GM19023 (cell line): ENCODE data around the gene DNAJA3.

Experiments
- ATAC-seq: cut with Tn5 transposase; IDR thresholded peaks from one replicate; pipeline ENCODE4 v1.9.1; 2021; ENCODE audit warnings: mild to moderate bottlenecking, moderate library complexity; ENCODE audit not compliant: unreplicated experiment

Gene DNAJA3

GRCh38 chr16:4433228-4433627 is 7.6 kb downstream of the DNAJA3 start:
- ATAC-seq: no peak

- ATAC-seq: no peak
Measured at GRCh38 chr16:4433914-4434787, 8.5 kb downstream of the DNAJA3 start.

GRCh38 chr16:4435337-4436067 is 9.8 kb downstream of the DNAJA3 start:
- ATAC-seq: no peak

GRCh38 chr16:4437366-4437765 is 11.7 kb downstream of the DNAJA3 start:
- no peak for ATAC-seq

DNA sequence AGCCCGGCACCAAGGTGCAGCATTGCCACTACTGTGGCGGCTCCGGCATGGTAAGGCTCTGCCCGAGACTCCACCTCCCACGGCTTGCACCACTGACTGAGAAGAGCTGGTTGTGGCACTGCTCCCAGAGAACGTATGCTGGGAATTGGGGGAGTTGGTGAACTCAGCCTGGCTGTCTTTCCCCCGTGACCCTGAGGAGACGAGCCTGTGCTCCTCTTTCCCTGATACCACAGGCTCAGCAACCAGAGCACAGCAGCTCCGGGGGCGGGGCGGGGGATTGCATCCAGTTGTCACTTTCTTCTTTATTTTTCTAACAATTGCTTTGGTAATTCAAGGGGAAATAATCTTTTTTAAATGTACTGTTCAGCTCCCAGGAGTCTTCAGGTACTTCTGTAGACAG is 16.7 kb downstream of the DNAJA3 start:
- no peak for ATAC-seq

DNA sequence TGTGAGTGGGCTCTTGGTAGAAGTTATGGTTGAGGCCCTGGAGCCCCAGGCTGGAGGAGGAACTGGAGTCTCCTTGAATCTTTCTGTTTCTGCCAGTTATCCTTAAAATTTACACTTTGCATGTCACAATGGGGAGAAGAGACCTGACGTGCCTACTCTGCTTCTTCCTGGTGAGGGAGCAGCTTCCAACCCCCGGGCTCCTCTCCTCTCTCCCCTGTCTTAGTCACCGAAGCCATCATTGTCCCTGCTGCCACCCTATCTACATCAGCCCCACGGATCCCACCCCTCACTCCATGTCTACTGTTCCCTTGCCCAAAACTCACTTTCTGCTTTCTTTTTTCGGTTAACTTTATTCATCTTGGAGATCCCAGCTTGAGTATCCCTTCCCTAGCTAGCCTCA is 17.6 kb downstream of the DNAJA3 start:
- ATAC-seq: no peak

DNA sequence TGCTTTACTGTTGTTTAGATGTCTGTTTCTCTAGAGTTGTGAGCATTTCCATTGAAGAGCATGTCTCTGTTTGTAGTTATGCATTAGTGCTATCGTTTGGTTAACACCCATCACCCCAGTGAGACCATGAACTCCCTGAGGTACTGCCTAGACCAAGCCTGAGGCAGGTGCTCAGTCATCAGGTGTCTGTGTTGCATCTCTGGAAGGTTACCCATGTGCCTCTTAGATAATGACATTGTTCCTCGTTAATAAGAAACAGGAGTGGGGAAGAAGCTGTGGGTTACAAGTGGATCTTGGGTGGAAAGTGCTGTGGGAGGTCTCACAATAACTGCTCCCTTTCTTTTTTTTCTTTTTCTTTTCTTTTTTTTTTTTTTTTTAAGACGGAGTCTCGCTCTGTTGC is 18.3 kb downstream of the DNAJA3 start:
- ATAC-seq: no peak

- no peak for ATAC-seq
Measured at GRCh38 chr16:4450430-4450829, 24.8 kb downstream of the DNAJA3 start.

DNA sequence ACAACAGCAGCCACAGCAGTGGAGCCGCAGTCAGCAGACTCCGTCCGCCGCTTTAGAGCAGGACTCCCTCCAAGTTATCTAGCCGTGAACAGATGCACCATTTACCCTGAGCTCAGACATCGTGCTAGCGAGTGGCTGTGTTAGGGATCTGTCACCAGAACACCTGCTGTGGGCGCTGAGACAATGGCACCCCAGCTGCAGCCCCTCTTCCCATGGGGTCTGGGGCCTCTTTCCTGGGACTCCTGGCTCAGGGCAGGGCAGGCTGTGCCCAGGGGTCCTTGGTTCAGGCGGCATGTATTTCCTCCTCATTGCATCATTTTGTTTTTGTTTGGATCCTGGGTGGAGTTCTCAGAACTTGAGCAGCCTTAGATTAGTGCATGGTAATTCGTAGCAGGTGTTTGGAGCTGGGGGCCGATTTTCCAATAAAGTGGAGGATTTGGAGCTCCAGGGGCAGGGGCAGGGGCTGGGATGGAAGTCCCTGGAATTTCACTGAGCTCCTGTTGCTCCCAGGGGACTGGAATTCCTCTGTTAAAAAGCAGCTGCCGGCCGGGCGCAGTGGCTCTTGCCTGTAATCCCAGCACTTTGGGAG is 25.4 kb downstream of the DNAJA3 start:
- ATAC-seq: no peak

DNA sequence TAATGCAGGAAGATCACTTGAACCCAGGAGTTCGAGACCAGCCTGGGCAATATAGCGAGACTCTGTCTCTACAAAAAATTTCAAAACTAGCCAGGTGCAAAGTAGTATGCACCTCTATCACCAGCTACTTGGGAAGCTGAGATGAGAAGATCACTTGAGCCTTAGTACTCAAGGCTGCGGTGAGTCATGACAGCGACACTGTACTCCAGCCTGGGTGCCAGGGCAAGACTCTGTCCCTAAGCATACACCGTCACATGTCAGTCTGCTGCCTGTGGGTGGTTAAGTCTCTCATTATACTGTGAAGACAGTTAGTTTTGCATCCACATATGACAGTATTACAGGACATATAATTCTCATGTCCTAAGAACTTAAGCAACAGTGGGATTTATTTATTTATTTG is 27.0 kb downstream of the DNAJA3 start:
- ATAC-seq: no peak

DNA sequence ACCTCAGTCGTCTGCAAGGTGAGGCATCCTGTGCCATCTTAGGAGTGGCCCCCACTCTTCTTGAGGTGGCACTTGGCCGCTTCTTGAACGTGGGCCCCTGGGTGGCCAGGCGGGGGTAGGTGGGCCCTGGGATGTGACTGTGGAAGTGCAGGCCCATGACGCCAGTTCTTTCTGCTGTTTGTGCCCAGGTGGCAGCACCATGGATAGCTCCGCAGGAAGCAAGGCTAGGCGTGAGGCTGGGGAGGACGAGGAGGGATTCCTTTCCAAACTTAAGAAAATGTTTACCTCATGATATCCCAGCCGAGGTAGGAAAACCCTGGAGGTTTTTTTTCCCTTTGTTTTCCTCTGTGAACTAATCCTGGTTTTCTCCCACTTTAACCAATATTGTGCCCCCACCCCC is 29.0 kb downstream of the DNAJA3 start:
- ATAC-seq: no peak

DNA sequence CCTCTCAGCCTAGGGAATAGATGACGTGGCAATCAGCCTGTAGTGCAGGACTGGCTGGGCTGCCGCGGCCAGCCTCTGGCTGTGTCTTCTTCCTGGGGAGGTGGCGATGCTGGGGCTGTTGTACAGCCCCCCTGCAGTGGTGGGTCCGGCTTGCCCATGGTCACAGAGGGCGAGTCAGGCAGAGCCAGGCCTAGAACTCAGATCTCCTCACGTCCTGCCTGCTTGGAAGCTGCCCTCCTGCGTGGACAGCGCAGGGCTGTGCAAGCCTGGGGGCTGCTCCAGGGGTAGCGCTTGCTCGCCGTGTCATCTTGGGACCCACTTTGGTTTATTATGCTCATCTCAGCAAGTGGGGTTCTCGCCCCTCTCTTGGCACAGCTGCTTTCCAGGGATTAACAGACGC is 29.4 kb downstream of the DNAJA3 start:
- no peak for ATAC-seq

DNA sequence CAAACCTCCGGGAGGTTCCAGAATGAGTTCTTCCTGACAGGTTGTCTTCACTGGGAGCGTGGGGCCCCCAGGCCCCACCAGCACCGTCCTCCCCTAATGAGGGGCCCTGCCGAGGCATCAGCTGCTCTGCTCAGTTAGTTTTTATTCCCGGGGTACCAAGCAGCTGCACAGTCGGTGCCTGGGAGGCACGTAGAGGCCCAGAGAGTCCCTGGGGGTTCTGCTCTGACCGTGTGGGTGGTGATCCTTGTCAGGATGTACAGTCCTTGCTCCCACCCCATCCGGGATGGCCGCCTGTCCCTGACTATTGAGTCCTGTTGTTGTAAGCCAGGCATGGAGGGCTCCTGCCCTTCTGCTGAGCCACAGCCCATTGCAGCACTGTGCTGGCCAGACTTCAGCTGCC is 30.3 kb downstream of the DNAJA3 start:
- no peak for ATAC-seq

- no peak for ATAC-seq
Measured at GRCh38 chr16:4460936-4461249, 35.2 kb downstream of the DNAJA3 start.

DNA sequence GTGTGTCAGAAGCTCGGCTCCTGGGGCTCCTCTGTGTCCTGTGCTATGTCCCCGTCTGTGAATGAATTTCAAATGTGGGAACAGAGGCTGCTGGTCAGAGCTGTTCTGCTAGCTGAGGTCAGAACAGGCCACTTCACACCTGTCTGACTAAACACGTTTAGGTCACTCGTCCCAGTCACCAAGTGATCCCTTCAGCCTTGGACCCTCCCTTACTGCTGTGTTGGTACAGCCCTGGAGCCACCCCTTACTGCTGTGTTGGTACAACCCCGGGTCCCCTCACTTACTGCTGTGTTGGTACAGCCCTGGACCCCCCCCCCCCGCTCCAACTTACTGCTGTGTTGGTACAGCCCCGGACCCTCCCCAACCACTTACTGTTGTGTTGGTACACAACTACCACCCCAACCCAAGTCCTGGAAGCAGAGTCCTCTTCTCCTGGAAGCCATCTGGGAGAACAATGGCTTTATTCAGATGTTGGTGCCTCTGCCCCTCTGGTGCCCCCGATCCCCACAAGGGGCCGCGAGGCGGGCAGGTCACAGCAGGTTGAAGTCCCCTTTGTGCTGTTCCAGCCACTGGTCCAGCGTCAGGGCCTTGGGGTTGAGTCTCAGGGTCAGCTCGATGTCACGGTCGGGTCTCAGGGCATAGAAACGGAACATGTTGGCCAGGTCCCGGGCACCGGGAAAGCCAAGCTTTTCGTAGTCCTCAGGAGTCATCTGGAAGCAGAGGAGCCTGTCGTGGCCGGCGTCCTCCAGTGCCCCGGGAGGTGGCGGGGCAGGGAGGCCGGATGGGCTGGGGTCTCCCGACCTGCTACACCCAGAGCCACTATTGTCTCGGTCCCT is 35.8 kb downstream of the DNAJA3 start:
- no peak for ATAC-seq

GRCh38 chr16:4463522-4464163 is 38.0 kb downstream of the DNAJA3 start:
- ATAC-seq: no peak

DNA sequence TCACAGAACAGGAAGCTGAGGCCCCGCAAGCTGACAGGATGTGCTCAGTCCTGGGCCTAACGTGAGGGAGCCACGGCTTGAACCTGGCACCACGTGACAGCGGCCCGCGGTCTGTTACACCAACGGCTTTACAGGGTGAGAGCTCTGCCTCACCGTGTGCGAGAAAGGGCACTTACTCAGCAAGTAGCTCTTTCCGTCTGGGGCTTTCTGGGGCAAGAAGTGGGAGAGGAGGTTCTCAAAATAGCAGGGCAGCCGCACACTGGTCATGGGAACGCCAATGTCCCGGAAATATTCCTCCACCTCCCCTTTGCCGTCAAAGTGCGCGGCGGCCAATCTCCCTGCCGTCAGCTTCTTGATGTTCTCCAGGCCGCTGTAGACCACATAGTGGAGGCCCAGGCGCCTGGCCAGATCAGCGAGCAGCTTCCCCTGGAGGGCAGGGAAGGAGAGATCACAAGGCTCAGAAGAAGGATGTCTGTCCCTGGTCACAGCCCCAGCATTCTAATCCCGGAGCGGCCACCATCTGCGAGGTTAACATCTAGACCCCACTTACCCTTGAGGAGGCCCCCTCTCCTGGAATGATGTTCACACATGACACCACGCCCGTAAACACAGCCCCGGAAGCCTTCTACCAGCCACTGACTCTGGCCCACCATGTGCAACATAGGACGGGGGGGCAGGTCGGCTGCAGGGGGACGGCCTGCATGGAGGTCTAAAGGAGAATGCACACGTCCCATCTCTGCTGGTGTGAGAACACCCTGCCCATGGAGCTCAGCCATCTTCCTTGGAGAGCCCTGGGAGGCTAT is 40.5 kb downstream of the DNAJA3 start:
- ATAC-seq: no peak

- ATAC-seq: no peak
Measured at GRCh38 chr16:4467916-4468315, 42.2 kb downstream of the DNAJA3 start.

- no peak for ATAC-seq
Measured at GRCh38 chr16:4468972-4469371, 43.3 kb downstream of the DNAJA3 start.

GRCh38 chr16:4471869-4472268 is 46.2 kb downstream of the DNAJA3 start:
- no peak for ATAC-seq
